Naive thymus-derived CD4-positive, alpha-beta T cell (primary cell): ENCODE results near the gene IER2. TPM values are rescaled to one million over a fixed set of nuclear protein-coding genes. Genes with fewer than 3 reads are reported as not detected.

ENCODE experiments used
- ATAC-seq: fragments of 150-1000 bp; cut with Tn5 transposase; 2 replicates; pipeline ENCODE4 v1.10.0; 2021; ENCODE audit warnings: mild to moderate bottlenecking, moderate library complexity
- CTCF ChIA-PET: fragments of 350-600 bp; sonication (Branson Sonifier 250); formaldehyde crosslinking; loops from one replicate; lab custom pipeline; 2021; ENCODE audit warnings: antibody characterized with exemption; lab: Charles Lee
- POLR2A ChIA-PET: fragments of 350-600 bp; sonication (Branson Sonifier 250); formaldehyde crosslinking; loops from one replicate; lab custom pipeline; 2021; ENCODE audit warnings: antibody characterized with exemption, inconsistent platforms; lab: Charles Lee
- DNase-seq, 9 donors: peaks; one replicate each; pipeline versions ENCODE4 v3.0.0 to v3.0.0-alpha.2; 2020 to 2022; ENCODE audit warnings: mixed read lengths in 1 of 9
- H3K27ac ChIP-seq: one replicate; pipeline ENCODE4 v1.7.0; 2013; ENCODE audit warnings: mild to moderate bottlenecking, low read depth, low read length, moderate library complexity
- H3K27me3 ChIP-seq, 2 donors: one replicate each; pipeline ENCODE4 v1.7.0; 2013; ENCODE audit warnings: low read length in 2 of 2, mild to moderate bottlenecking in 2 of 2, moderate library complexity in 2 of 2; ENCODE audit not compliant: control insufficient read depth in 2 of 2, insufficient read depth in 2 of 2
- H3K36me3 ChIP-seq, 3 experiments: 1 replicate in 2 of 3; 2 replicates in 1 of 3; pipeline ENCODE4 v1.7.0; 2013; ENCODE audit warnings: low read length in 3 of 3, mild to moderate bottlenecking in 3 of 3, moderate library complexity in 1 of 3; ENCODE audit not compliant: insufficient read depth in 3 of 3, control insufficient read depth in 2 of 3
- H3K4me1 ChIP-seq, 2 donors: one replicate each; pipeline ENCODE4 v1.7.0; 2013; ENCODE audit warnings: low read length in 2 of 2, mild to moderate bottlenecking in 2 of 2, moderate library complexity in 1 of 2; ENCODE audit not compliant: control insufficient read depth in 2 of 2, insufficient read depth in 2 of 2
- H3K4me3 ChIP-seq: 2 replicates; pipeline ENCODE4 v1.7.0; 2013; ENCODE audit warnings: mild to moderate bottlenecking, low read length
- H3K9me3 ChIP-seq, 3 experiments: 1 replicate in 2 of 3; 2 replicates in 1 of 3; pipeline ENCODE4 v1.7.0; 2013; ENCODE audit warnings: low read length in 3 of 3; ENCODE audit not compliant: control insufficient read depth in 2 of 3
- H3K27ac Mint-ChIP-seq, 9 donors: one replicate each; pipeline ENCODE4 v1.8.0; 2020 to 2022; ENCODE audit warnings: mixed read lengths in 9 of 9, mild to moderate bottlenecking in 8 of 9, moderate library complexity in 5 of 9, inconsistent platforms in 2 of 9
- H3K27me3 Mint-ChIP-seq, 5 donors: one replicate each; pipeline ENCODE4 v1.8.0; 2021 to 2022; ENCODE audit warnings: mixed read lengths in 5 of 5, mild to moderate bottlenecking in 1 of 5
- H3K36me3 Mint-ChIP-seq, 5 donors: one replicate each; pipeline ENCODE4 v1.8.0; 2020 to 2022; ENCODE audit warnings: mixed read lengths in 5 of 5, mild to moderate bottlenecking in 3 of 5, inconsistent platforms in 1 of 5
- H3K4me1 Mint-ChIP-seq, 7 donors: one replicate each; pipeline ENCODE4 v1.8.0; 2020 to 2022; ENCODE audit warnings: mixed read lengths in 7 of 7, mild to moderate bottlenecking in 3 of 7, inconsistent platforms in 1 of 7
- H3K4me3 Mint-ChIP-seq, 10 donors: one replicate each; pipeline ENCODE4 v1.8.0; 2020 to 2022; ENCODE audit warnings: mild to moderate bottlenecking in 10 of 10, mixed read lengths in 10 of 10, moderate library complexity in 6 of 10, inconsistent platforms in 2 of 10
- H3K9me3 Mint-ChIP-seq, 11 donors: one replicate each; pipeline ENCODE4 v1.8.0; 2020 to 2022; ENCODE audit warnings: mixed read lengths in 11 of 11, mild to moderate bottlenecking in 4 of 11, inconsistent platforms in 1 of 11, moderate library complexity in 1 of 11
- intact Hi-C, 2 donors: fragments of 100-400 bp; cut with micrococcal nuclease; formaldehyde crosslinking; loops; one replicate each; pipeline ENCODE4 v1.15.1; 2023
- polyA plus RNA-seq, 2 donors: library from polyadenylated mRNA; unstranded; fragments of 300-500 nt; fragmentation: Illumina TruSeq; gene quantifications; one replicate each; pipeline ENCODE4 v1.2.3, GENCODE V29; 2021
- total RNA-seq, 6 experiments: library from RNA in 5 of 6; stranded (reverse) in 5 of 6; gene quantifications; 1 replicate in 5 of 6; 2 replicates in 1 of 6; pipeline ENCODE4 v1.2.3 and lab custom pipeline; 2021 to 2026

The IER2 gene, protein sequence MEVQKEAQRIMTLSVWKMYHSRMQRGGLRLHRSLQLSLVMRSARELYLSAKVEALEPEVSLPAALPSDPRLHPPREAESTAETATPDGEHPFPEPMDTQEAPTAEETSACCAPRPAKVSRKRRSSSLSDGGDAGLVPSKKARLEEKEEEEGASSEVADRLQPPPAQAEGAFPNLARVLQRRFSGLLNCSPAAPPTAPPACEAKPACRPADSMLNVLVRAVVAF
- 100 to 1,000 TPM; 135 to 558 (median 246) TPM for total RNA-seq
- 100 to 1,000 TPM; 121 to 139 TPM for polyA plus RNA-seq
- 1,178 reads per million, percentile 99 among the genes with 10 or more reads in this experiment for total RNA-seq (lab: John Stamatoyannopoulos, UW)

DNA sequence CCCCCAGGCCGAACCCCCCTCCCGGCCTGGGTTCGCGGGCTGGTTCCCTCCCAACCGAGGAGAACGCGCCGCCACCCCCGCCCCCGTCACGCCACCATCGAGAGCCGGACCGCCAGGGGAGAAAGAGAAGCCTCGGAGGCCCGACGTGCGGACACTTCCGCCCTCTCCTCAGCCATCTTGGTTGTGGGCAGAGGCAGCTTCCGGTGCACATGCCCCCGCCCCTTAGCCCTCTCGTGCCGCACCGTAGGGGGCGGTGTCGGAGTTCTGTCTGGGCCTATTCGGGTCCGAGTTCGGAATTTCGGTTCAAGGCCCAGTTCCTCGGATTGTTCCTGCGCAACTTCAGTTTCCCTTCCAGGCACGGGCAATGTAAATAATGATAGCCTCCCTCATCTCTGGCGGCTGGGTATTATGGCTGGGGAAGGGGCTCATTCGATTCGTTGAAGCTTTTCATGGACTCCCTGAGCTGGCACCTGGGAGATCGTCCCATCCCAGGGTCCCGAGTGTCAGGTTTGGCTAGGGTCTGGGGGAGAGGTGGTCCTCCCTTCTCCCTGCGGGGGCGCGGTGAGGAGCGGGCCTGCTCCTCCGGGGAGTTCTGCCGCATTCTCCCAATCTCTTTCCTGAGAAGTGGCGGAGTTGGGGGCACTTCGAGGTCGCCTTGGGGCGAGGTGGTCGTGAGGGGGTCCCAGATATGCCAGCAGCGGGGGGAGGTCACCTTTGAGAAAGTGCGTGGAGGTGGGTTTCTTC, at the start of gene IER2, which contains the start of gene STX10:
TSS of gene IER2 (plus strand) at position 225 of the 744 bp plus-strand sequence. CDS start 2,776 bp downstream, outside the sequence.
TSS of gene STX10 (minus strand) at position 189 of the 744 bp plus-strand sequence. CDS start 202 bp downstream, outside the sequence.
- no peaks in the 10 kb centered on the region for H3K27me3 ChIP-seq
- intact Hi-C loops = loop anchor here (1.0 to 10.0 kb wide), 17 partner anchors 46 to 1716 kb away; partner anchors contain the start of genes DNAJB1 (in 2 of the 2), DDX39A (in 1 of the 2), DHPS (in 1 of the 2) and JUNB (in 1 of the 2)
- ATAC-seq (peak; percentile 72), DNase-seq (peak; percentile 84 to 93 (median 92))
- H3K27ac Mint-ChIP-seq = peak within 1 kb of the TSS; percentile 95 to 99 (median 97)
- peak within 1 kb of the TSS; percentile 94 to 100 (median 98) for H3K4me3 Mint-ChIP-seq
- peaks cover 6 to 42% (median 18%) of the 10 kb centered on the region in 7 donors for H3K4me1 Mint-ChIP-seq
- H3K27ac ChIP-seq = peak within 1 kb of the TSS; percentile 96
- peaks cover 0 to 25% (median 0%) of the 10 kb centered on the region in 11 donors for H3K9me3 Mint-ChIP-seq
- H3K9me3 ChIP-seq = no peaks in the 10 kb centered on the region
- peaks cover 0 to 17% (median 0%) of the 10 kb centered on the region in 5 donors for H3K27me3 Mint-ChIP-seq
- peaks cover 9 to 11% of the 10 kb centered on the region in 2 donors for H3K4me1 ChIP-seq
- H3K4me3 ChIP-seq = peak within 1 kb of the TSS; percentile 96
- H3K36me3 ChIP-seq = peaks cover 0 to 42% (median 6%) of the 10 kb centered on the region in 3 experiments
- ChIA-PET POLR2A (interaction anchor here (0.6 to 3.9 kb wide), 20 partner anchors 9 to 269 kb away, joined by 3 to 43 read pairs (median 5); partner anchors contain the start of genes DNASE2 and NACC1), CTCF (interaction anchor here (0.5 to 2.5 kb wide), 4 partner anchors 14 to 171 kb away, joined by 3 to 11 read pairs (median 4); no protein-coding TSS in a partner anchor)
- H3K36me3 Mint-ChIP-seq = peaks cover 12 to 32% (median 20%) of the 10 kb centered on the region in 5 donors

DNA sequence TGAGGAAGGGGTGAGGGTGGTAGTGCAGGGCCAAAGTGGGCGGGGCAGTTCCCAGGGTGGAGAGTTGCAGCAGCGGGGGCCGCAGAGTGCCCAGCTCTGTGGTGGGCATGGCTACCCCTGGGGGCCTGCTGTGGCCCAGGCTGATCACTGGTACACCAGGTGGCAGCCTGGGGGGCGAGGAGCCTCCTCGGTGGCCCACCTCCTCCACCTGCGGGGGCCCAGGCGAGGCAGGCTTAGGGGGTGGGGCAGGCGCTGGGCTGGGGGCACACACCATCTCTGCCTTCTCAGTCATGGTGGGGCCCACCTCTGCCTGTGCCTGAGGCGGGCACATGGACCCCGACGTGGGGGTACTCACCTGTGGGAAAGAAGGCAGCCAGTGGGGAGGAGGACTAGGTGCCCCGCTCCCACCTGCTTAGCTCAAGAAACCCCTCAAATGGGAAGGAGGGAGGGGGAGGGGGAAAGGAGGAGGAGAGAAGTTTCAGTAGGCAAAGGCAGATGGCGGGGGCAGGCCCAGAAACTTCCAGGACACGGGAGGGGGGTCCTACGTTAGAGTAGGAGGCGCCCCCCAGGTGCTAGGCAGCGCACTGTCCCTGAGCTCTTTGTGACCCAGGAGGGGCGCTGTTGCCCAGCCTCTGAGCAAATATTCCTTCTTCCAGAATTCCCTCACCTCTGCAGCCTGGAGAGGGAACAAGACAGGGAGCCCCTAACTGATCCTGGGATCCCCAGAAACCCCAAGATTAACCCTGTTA, 49.2 kb upstream of the IER2 start:
- POLR2A ChIA-PET = interaction anchor here (0.5 to 3.5 kb wide), 8 partner anchors 13 to 308 kb away, joined by 3 to 19 read pairs (median 7); partner anchors contain the start of genes NACC1 and TRMT1
- peaks cover 0 to 7% (median 0%) of the 10 kb centered on the region in 5 donors for H3K36me3 Mint-ChIP-seq
- ATAC-seq (no peak), DNase-seq (no peak)
- Histone ChIP-seq H3K4me1 (peaks cover 67% of the 10 kb centered on the region in 2 donors), H3K27ac (peak overlapping the region; percentile 67), H3K9me3 (no peaks in the 10 kb centered on the region), H3K27me3 (peaks cover 0 to 6% of the 10 kb centered on the region in 2 donors), H3K36me3 (no peaks in the 10 kb centered on the region), H3K4me3 (peak overlapping the region; percentile 63)
- H3K4me1 Mint-ChIP-seq = peaks cover 8 to 62% (median 48%) of the 10 kb centered on the region in 7 donors
- H3K9me3 Mint-ChIP-seq = peaks cover 0 to 4% (median 0%) of the 10 kb centered on the region in 11 donors
- peak overlapping the region in 7 of 9 donors; percentile 21 to 98 (median 76) for H3K27ac Mint-ChIP-seq
- CTCF ChIA-PET = interaction anchor here (1.8 kb wide), 1 partner anchor 135 kb away, joined by 4 read pairs; no protein-coding TSS in a partner anchor
- H3K27me3 Mint-ChIP-seq = peaks cover 3 to 22% (median 14%) of the 10 kb centered on the region in 5 donors
- intact Hi-C loops = no loop called here
- H3K4me3 Mint-ChIP-seq = peak overlapping the region; percentile 71 to 93 (median 84)

DNA sequence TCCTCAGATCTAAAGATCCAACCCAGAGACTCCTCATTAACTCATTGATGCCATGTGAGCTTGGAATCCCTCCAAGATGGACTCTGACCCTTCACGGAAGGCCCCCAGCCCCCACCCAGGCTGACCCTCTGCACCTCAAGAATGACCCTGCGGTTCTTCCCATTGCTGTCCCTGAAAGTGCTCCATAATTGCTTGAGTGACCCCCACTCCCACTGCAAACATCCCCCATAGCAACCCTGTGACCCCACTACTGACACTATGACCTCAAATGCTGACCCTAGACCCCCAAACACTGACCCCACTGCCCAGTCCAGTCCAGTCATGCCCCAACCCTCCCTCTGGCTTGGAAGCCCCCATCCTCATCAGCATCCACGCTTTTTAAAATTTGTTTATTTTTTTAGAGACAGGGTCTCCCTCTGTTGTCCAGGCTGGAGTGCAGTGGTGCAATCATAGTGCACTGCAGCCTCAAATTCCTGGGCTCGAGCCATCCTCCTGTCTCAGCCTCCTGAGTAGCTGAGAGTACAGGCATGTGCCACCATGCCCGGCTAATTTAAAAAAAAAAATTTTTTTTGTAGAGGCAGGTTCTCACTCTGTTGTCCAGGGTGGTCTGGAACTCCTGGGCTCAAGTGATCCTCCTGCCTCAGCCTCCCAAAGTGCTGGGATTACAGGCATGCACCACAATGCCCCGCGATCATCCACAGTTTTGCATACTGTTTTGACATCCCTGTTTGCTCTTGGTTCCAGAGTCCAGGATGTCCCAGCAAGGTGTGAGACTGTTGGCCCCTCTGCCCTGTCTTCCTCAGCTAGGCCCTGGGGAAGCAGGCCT, 48.4 kb upstream of the IER2 start:
- ATAC-seq (no peak), DNase-seq (no peak)
- Mint-ChIP-seq H3K4me1 (peaks cover 4 to 57% (median 45%) of the 10 kb centered on the region in 7 donors), H3K27ac (peak overlapping the region; percentile 23 to 90 (median 76)), H3K4me3 (peak overlapping the region; percentile 71 to 93 (median 80)), H3K27me3 (peaks cover 0 to 18% (median 11%) of the 10 kb centered on the region in 5 donors), H3K36me3 (peaks cover 0 to 7% (median 0%) of the 10 kb centered on the region in 5 donors), H3K9me3 (peaks cover 0 to 4% (median 0%) of the 10 kb centered on the region in 11 donors)
- intact Hi-C loops = no loop called here
- ChIA-PET POLR2A (interaction anchor here (0.5 to 3.5 kb wide), 5 partner anchors 12 to 65 kb away, joined by 3 to 19 read pairs (median 9); partner anchors contain the start of genes NACC1 and TRMT1), CTCF (interaction anchor here (1.8 kb wide), 1 partner anchor 136 kb away, joined by 4 read pairs; no protein-coding TSS in a partner anchor)
- peaks cover 60 to 62% of the 10 kb centered on the region in 2 donors for H3K4me1 ChIP-seq
- H3K27ac ChIP-seq = peak overlapping the region; percentile 67
- no peaks in the 10 kb centered on the region for H3K9me3 ChIP-seq
- H3K36me3 ChIP-seq = no peaks in the 10 kb centered on the region
- H3K4me3 ChIP-seq = peak overlapping the region; percentile 63
- peaks cover 0 to 4% of the 10 kb centered on the region in 2 donors for H3K27me3 ChIP-seq

DNA sequence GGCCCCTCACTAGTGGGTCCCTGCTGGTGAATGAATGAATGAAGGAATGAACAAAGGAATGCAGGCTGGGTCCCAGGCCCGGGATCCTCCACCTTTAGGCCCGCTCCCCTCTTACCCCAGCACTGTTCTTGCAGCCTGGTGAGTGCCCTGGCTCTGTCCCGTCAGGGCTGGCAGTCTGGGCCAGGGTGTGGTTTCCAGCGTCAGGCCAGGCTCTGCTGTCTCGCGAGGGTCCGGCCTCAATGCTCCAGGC, 47.9 kb upstream of the IER2 start:
- intact Hi-C loops = no loop called here
- ATAC-seq (no peak), DNase-seq (no peak)
- Histone ChIP-seq H3K4me1 (peaks cover 54 to 56% of the 10 kb centered on the region in 2 donors), H3K4me3 (peak overlapping the region; percentile 63), H3K9me3 (no peaks in the 10 kb centered on the region), H3K27me3 (no peaks in the 10 kb centered on the region), H3K27ac (peak overlapping the region; percentile 67), H3K36me3 (no peaks in the 10 kb centered on the region)
- CTCF ChIA-PET = no interaction called here
- H3K27me3 Mint-ChIP-seq = peaks cover 0 to 14% (median 6%) of the 10 kb centered on the region in 5 donors
- POLR2A ChIA-PET = interaction anchor here (2.0 to 3.5 kb wide), 3 partner anchors 13 to 50 kb away, joined by 9 to 19 read pairs (median 12); partner anchors contain the start of genes NACC1 and TRMT1
- peaks cover 0 to 7% (median 0%) of the 10 kb centered on the region in 5 donors for H3K36me3 Mint-ChIP-seq
- peak overlapping the region in 7 of 9 donors; percentile 40 to 90 (median 76) for H3K27ac Mint-ChIP-seq
- peaks cover 0 to 4% (median 0%) of the 10 kb centered on the region in 11 donors for H3K9me3 Mint-ChIP-seq
- H3K4me1 Mint-ChIP-seq = peaks cover 4 to 52% (median 42%) of the 10 kb centered on the region in 7 donors
- H3K4me3 Mint-ChIP-seq = peak overlapping the region; percentile 65 to 93 (median 80)
